ENCODE measurements around the gene CATSPER3. TPM values are rescaled to one million over a fixed set of nuclear protein-coding genes. Genes with fewer than 3 reads are reported as not detected.

CATSPER3 gene
- total RNA-seq, 1 experiment from 2014 or later: 0.37 TPM

GRCh38 chr5:135024956-135025729 is 57.4 kb downstream of the CATSPER3 start (continued):
- TF ChIP-seq ATF3 (CRISPR knock-in tag; conservative IDR thresholded peaks at IDR 0.05) (no peak), TEAD4 (CRISPR knock-in tag; IDR thresholded peaks at IDR 0.05) (no peak), TEAD1 (CRISPR knock-in tag; IDR thresholded peaks at IDR 0.05) (no peak), JUN (CRISPR knock-in tag; IDR thresholded peaks at IDR 0.05) (no peak), OVOL2 (CRISPR knock-in tag; IDR thresholded peaks at IDR 0.05; ENCODE audit: borderline replicate concordance) (no peak), CREM (CRISPR knock-in tag; IDR thresholded peaks at IDR 0.05) (no peak), CREB1 (CRISPR knock-in tag; IDR thresholded peaks at IDR 0.05) (no peak), USF1 (CRISPR knock-in tag; IDR thresholded peaks at IDR 0.05) (no peak), ZNF423 (CRISPR knock-in tag; IDR thresholded peaks at IDR 0.05) (no peak), ZNF671 (CRISPR knock-in tag; IDR thresholded peaks at IDR 0.05) (no peak)
- TF ChIP-seq, protein P1, sequence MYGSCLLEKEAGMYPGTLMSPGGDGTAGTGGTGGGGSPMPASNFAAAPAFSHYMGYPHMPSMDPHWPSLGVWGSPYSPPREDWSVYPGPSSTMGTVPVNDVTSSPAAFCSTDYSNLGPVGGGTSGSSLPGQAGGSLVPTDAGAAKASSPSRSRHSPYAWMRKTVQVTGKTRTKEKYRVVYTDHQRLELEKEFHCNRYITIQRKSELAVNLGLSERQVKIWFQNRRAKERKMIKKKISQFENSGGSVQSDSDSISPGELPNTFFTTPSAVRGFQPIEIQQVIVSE (CRISPR knock-in tag; IDR thresholded peaks at IDR 0.05; ENCODE audit: borderline replicate concordance): no peak
- TF ChIP-seq, protein P2, sequence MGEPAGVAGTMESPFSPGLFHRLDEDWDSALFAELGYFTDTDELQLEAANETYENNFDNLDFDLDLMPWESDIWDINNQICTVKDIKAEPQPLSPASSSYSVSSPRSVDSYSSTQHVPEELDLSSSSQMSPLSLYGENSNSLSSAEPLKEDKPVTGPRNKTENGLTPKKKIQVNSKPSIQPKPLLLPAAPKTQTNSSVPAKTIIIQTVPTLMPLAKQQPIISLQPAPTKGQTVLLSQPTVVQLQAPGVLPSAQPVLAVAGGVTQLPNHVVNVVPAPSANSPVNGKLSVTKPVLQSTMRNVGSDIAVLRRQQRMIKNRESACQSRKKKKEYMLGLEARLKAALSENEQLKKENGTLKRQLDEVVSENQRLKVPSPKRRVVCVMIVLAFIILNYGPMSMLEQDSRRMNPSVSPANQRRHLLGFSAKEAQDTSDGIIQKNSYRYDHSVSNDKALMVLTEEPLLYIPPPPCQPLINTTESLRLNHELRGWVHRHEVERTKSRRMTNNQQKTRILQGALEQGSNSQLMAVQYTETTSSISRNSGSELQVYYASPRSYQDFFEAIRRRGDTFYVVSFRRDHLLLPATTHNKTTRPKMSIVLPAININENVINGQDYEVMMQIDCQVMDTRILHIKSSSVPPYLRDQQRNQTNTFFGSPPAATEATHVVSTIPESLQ (CRISPR knock-in tag; IDR thresholded peaks at IDR 0.05): no peak

- ATAC-seq (no peak), DNase-seq (ENCODE audit: low spot score) (no peak)
- ChIA-PET CTCF (interaction anchor here (0.8 to 3.6 kb wide), 5 partner anchors 109 to 192 kb away, joined by 3 to 11 read pairs (median 3); no protein-coding TSS in a partner anchor), POLR2A (no interaction called here)
- H3K27me3 Mint-ChIP-seq (ENCODE audit: low read depth): peaks cover 81% of the 10 kb centered on the region
- H3K4me1 Mint-ChIP-seq: peaks cover 31% of the 10 kb centered on the region
- no peaks in the 10 kb centered on the region for H3K36me3 Mint-ChIP-seq
- no peak overlapping the region for H3K27ac Mint-ChIP-seq
- H3K4me3 Mint-ChIP-seq: no peak overlapping the region
- no peaks in the 10 kb centered on the region for H3K9me3 Mint-ChIP-seq
- TF ChIP-seq FOXK1 (CRISPR knock-in tag; IDR thresholded peaks at IDR 0.05) (no peak), TCF7 (CRISPR knock-in tag; IDR thresholded peaks at IDR 0.05; ENCODE audit: low read depth) (no peak), ATF3 (CRISPR knock-in tag; conservative IDR thresholded peaks at IDR 0.05) (no peak), ELF4 (CRISPR knock-in tag; IDR thresholded peaks at IDR 0.05; ENCODE audit: low read depth) (no peak), NFATC4 (CRISPR knock-in tag; IDR thresholded peaks at IDR 0.05) (no peak), CBFB (CRISPR knock-in tag; IDR thresholded peaks at IDR 0.05; ENCODE audit: low read depth) (no peak)
- TF ChIP-seq, protein P3, sequence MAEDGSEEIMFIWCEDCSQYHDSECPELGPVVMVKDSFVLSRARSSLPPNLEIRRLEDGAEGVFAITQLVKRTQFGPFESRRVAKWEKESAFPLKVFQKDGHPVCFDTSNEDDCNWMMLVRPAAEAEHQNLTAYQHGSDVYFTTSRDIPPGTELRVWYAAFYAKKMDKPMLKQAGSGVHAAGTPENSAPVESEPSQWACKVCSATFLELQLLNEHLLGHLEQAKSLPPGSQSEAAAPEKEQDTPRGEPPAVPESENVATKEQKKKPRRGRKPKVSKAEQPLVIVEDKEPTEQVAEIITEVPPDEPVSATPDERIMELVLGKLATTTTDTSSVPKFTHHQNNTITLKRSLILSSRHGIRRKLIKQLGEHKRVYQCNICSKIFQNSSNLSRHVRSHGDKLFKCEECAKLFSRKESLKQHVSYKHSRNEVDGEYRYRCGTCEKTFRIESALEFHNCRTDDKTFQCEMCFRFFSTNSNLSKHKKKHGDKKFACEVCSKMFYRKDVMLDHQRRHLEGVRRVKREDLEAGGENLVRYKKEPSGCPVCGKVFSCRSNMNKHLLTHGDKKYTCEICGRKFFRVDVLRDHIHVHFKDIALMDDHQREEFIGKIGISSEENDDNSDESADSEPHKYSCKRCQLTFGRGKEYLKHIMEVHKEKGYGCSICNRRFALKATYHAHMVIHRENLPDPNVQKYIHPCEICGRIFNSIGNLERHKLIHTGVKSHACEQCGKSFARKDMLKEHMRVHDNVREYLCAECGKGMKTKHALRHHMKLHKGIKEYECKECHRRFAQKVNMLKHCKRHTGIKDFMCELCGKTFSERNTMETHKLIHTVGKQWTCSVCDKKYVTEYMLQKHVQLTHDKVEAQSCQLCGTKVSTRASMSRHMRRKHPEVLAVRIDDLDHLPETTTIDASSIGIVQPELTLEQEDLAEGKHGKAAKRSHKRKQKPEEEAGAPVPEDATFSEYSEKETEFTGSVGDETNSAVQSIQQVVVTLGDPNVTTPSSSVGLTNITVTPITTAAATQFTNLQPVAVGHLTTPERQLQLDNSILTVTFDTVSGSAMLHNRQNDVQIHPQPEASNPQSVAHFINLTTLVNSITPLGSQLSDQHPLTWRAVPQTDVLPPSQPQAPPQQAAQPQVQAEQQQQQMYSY (CRISPR knock-in tag; IDR thresholded peaks at IDR 0.05): no peak
These were observed 58.3 kb downstream of the CATSPER3 start for GRCh38 chr5:135025730-135026644.

All from WTC11 (cell line).